B cell (primary cell): Measurements from ENCODE around the gene SC5D. TPM values are rescaled to one million over a fixed set of nuclear protein-coding genes. Genes with fewer than 3 reads are reported as not detected.

Experiments
- ATAC-seq: fragments of 200-7000 bp; cut with Tn5 transposase; one replicate; pipeline ENCODE4 v1.10.0; 2021; ENCODE audit warnings: low read depth, mild to moderate bottlenecking, moderate number of reproducible peaks, moderate library complexity
- CTCF ChIA-PET: fragments of 350-600 bp; sonication (Branson Sonifier 250); formaldehyde crosslinking; loops from one replicate; lab custom pipeline; 2021; ENCODE audit warnings: antibody characterized with exemption, inconsistent platforms; lab: Charles Lee
- POLR2A ChIA-PET: fragments of 350-600 bp; sonication (Branson Sonifier 250); formaldehyde crosslinking; loops from one replicate; lab custom pipeline; 2021; ENCODE audit warnings: antibody characterized with exemption; lab: Charles Lee
- DNase-seq: peaks from one replicate; pipeline ENCODE4 v3.0.0; 2013
- H2AFZ ChIP-seq: 2 replicates; pipeline ENCODE4 v1.6.1; 2012; ENCODE audit warnings: mild to moderate bottlenecking, low read depth, low read length; ENCODE audit not compliant: insufficient read depth, poor library complexity, severe bottlenecking
- H3K27ac ChIP-seq, 2 donors: 1 replicate in 1 of 2; 2 replicates in 1 of 2; pipeline ENCODE4 v1.5.1; 2012 to 2013; ENCODE audit warnings: low read length in 2 of 2, mild to moderate bottlenecking in 2 of 2, moderate library complexity in 1 of 2
- H3K27me3 ChIP-seq, 4 experiments: fragments of 200-600 bp in 1 of 4; sonication (generic) in 1 of 4; replicated peaks in 1 of 4; 1 replicate in 2 of 4; 2 replicates in 2 of 4; pipeline versions ENCODE4 v1.6.1 to v1.7.0; 2013 to 2016; ENCODE audit warnings: low read length in 3 of 4, mild to moderate bottlenecking in 2 of 4, mixed read lengths in 1 of 4, moderate library complexity in 1 of 4; ENCODE audit not compliant: insufficient read depth in 4 of 4, control insufficient read depth in 3 of 4; ENCODE audit errors: control extremely low read depth in 1 of 4
- H3K36me3 ChIP-seq, 2 experiments: replicated peaks in 1 of 2; 1 replicate in 1 of 2; 2 replicates in 1 of 2; pipeline versions ENCODE4 v1.6.1 to v1.7.1; 2013; ENCODE audit warnings: low read length in 1 of 2; ENCODE audit not compliant: insufficient read depth in 2 of 2, control insufficient read depth in 1 of 2; ENCODE audit errors: control extremely low read depth in 1 of 2, extremely low read depth in 1 of 2
- H3K4me1 ChIP-seq, 2 donors: fragments of 200-600 bp in 1 of 2; sonication (generic) in 1 of 2; 1 replicate in 1 of 2; 2 replicates in 1 of 2; pipeline versions ENCODE4 v1.5.1 to v1.6.1; 2013 to 2017; ENCODE audit warnings: low read length in 2 of 2; ENCODE audit not compliant: control insufficient read depth in 2 of 2, insufficient read depth in 2 of 2
- H3K4me2 ChIP-seq: replicated peaks from 2 replicates; pipeline ENCODE3; 2012; ENCODE audit warnings: mild to moderate bottlenecking, low read depth, low read length; ENCODE audit not compliant: poor library complexity, severe bottlenecking
- H3K4me3 ChIP-seq, 5 experiments: fragments of 200-600 bp in 1 of 5; sonication (generic) in 1 of 5; 1 replicate in 3 of 5; 2 replicates in 2 of 5; pipeline versions ENCODE4 v1.5.1 to v1.7.0; 2011 to 2016; ENCODE audit warnings: low read length in 4 of 5, mild to moderate bottlenecking in 4 of 5, low read depth in 2 of 5, control low read depth in 1 of 5, moderate library complexity in 1 of 5; ENCODE audit not compliant: insufficient read depth in 1 of 5; ENCODE audit errors: control extremely low read depth in 1 of 5, extremely low read depth in 1 of 5
- H3K79me2 ChIP-seq: fragments of 200-600 bp; sonication (generic); one replicate; pipeline ENCODE4 v1.6.0; 2016; ENCODE audit warnings: low read length; ENCODE audit not compliant: control insufficient read depth, insufficient read depth
- H3K9ac ChIP-seq: fragments of 200-600 bp; sonication (generic); 2 replicates; pipeline ENCODE4 v1.6.1; 2017; ENCODE audit warnings: mild to moderate bottlenecking, low read length, moderate library complexity
- H3K9me3 ChIP-seq, 3 donors: one replicate each; pipeline versions ENCODE4 v1.6.1 to v1.7.1; 2013; ENCODE audit warnings: low read length in 2 of 3; ENCODE audit not compliant: control insufficient read depth in 2 of 3, insufficient read depth in 1 of 3; ENCODE audit errors: control extremely low read depth in 1 of 3
- H4K20me1 ChIP-seq: 2 replicates; pipeline ENCODE4 v1.6.0; 2012; ENCODE audit warnings: mild to moderate bottlenecking, low read length; ENCODE audit not compliant: insufficient read depth, control insufficient read depth, poor library complexity, severe bottlenecking
- H3K27ac Mint-ChIP-seq: one replicate; pipeline ENCODE4 v1.8.0; 2021; ENCODE audit warnings: mixed read lengths
- H3K27me3 Mint-ChIP-seq: one replicate; pipeline ENCODE4 v1.8.0; 2021; ENCODE audit warnings: mixed read lengths
- H3K4me1 Mint-ChIP-seq: one replicate; pipeline ENCODE4 v1.8.0; 2021; ENCODE audit warnings: mixed read lengths
- H3K4me3 Mint-ChIP-seq: one replicate; pipeline ENCODE4 v1.8.0; 2021; ENCODE audit warnings: mixed read lengths
- H3K9me3 Mint-ChIP-seq: one replicate; pipeline ENCODE4 v1.8.0; 2022; ENCODE audit warnings: mixed read lengths; ENCODE audit not compliant: insufficient read depth
- EZH2 ChIP-seq: IDR thresholded peaks from 2 replicates; pipeline ENCODE4 v1.6.1; 2012; ENCODE audit warnings: borderline replicate concordance, low read depth, mild to moderate bottlenecking, moderate library complexity, low read length; ENCODE audit not compliant: insufficient read depth, poor library complexity, severe bottlenecking
- WGBS: methylation state at CpG from one replicate; pipeline ENCODE4 v1.1.5; 2013; ENCODE audit warnings: missing lambda C conversion rate; ENCODE audit not compliant: insufficient coverage; 5-methylcytosine and 5-hydroxymethylcytosine counted together
- intact Hi-C: fragments of 100-400 bp; cut with micrococcal nuclease; formaldehyde crosslinking; loops from one replicate; pipeline ENCODE4 v1.10.0; 2022
- polyA plus RNA-seq: library from polyadenylated mRNA; depleted of rRNA; stranded (reverse); fragments of >200 nt; gene quantifications from 2 replicates; pipeline ENCODE4 v1.2.3, GENCODE V29; 2012
- total RNA-seq, 2 donors: library from RNA; stranded (reverse); fragments of 120-200 nt in 1 of 2; gene quantifications; 1 replicate in 1 of 2; 2 replicates in 1 of 2; pipeline versions ENCODE4 v1.2.3 to v1.2.4, GENCODE V29; 2013 to 2022
- TF ChIP-seq, protein P1 (sequence below): fragments of 200-600 bp; IDR thresholded peaks from one replicate; pipeline ENCODE4 v1.8.0; 2022; ENCODE audit warnings: antibody characterized with exemption, mild to moderate bottlenecking

Gene SC5D
- total and polyA plus RNA-seq, 2 donors (not counting 1 experiment from before 2014, with no cell fraction given) = 15.2 to 54.8 TPM

DNA sequence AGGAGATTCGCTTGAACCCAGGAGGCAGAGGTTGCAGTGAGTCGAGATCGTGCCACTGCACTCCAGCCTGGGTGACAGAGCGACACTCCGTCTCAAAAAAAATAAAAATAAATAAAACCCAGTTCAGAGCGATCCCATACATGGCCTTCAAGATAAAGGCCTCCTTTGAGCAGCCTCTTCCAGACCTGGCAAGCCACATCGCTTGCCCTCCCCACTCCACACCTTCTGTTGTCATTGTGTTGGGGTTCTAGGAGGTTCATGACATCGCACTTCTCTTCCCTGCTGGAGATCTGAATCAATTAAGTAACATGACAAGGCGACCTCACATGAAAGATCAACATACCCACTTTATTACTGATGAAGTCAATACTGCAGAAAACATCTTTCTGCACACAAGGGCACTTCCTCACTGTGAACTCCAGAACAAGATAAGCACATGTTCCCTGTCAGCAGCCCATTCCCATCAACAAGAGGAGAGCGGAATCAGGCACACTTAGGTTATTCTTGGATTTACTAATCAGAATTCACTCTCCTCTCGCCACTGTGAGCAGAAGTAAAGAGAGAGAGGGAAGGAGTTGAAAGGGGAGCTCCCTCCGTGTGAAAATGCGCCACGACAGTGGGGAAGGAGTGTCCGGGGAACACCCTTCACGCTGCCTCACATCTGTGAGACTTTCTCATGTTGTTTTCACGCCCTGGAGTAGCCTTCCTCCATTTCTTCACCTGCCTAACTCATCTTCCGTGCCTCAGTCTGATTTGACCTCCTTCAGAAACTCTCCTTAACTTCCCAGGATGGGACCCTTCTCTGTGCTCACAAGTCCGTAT lies 38.3 kb downstream of the SC5D start:
- Histone ChIP-seq H3K36me3 (no peaks in the 10 kb centered on the region), H3K9ac (no peak overlapping the region), H3K27me3 (peaks cover 0 to 3% (median 0%) of the 10 kb centered on the region in 4 experiments), H3K79me2 (no peaks in the 10 kb centered on the region), H3K4me3 (no peak overlapping the region), H4K20me1 (no peaks in the 10 kb centered on the region), H2AFZ (no peak overlapping the region), H3K4me1 (peaks cover 16 to 27% of the 10 kb centered on the region in 2 donors), H3K9me3 (no peaks in the 10 kb centered on the region), H3K4me2 (no peak overlapping the region), H3K27ac (no peak overlapping the region)
- ATAC-seq (no peak), DNase-seq (no peak)
- Mint-ChIP-seq H3K27ac (no peak overlapping the region), H3K9me3 (no peaks in the 10 kb centered on the region), H3K4me3 (no peak overlapping the region), H3K27me3 (peaks cover 9% of the 10 kb centered on the region), H3K4me1 (peaks cover 8% of the 10 kb centered on the region)
- 92% methylated on average over 13 of the region's 19 CpGs for WGBS
- intact Hi-C loops = no loop called here
- CTCF ChIA-PET = interaction anchor here (1.3 kb wide), 1 partner anchor 260 kb away, joined by 4 read pairs; no protein-coding TSS in a partner anchor
- POLR2A ChIA-PET = interaction anchor here (0.5 kb wide), 1 partner anchor 249 kb away, joined by 6 read pairs; no protein-coding TSS in a partner anchor
- TF ChIP-seq EZH2 = no peak
- TF ChIP-seq, protein P1, sequence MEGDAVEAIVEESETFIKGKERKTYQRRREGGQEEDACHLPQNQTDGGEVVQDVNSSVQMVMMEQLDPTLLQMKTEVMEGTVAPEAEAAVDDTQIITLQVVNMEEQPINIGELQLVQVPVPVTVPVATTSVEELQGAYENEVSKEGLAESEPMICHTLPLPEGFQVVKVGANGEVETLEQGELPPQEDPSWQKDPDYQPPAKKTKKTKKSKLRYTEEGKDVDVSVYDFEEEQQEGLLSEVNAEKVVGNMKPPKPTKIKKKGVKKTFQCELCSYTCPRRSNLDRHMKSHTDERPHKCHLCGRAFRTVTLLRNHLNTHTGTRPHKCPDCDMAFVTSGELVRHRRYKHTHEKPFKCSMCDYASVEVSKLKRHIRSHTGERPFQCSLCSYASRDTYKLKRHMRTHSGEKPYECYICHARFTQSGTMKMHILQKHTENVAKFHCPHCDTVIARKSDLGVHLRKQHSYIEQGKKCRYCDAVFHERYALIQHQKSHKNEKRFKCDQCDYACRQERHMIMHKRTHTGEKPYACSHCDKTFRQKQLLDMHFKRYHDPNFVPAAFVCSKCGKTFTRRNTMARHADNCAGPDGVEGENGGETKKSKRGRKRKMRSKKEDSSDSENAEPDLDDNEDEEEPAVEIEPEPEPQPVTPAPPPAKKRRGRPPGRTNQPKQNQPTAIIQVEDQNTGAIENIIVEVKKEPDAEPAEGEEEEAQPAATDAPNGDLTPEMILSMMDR = no peak
